Smooth muscle cell (in vitro differentiated cells): ENCODE results near the gene TMEM123. TPM values are rescaled to one million over a fixed set of nuclear protein-coding genes. Genes with fewer than 3 reads are reported as not detected.
A peak's percentile ranks its signal among the peaks of the same experiment; 100 is the strongest.

Experiments used
- DNase-seq: peaks from one replicate; lab custom pipeline; 2025; ENCODE audit not compliant: unreplicated experiment; lab: John Stamatoyannopoulos, UW
- H2AFZ ChIP-seq: fragments of 200-600 bp; sonication (generic); 2 replicates; pipeline ENCODE4 v1.6.0; 2016; ENCODE audit warnings: antibody characterized with exemption, low read depth, mild to moderate bottlenecking
- H3F3A ChIP-seq: fragments of 200-600 bp; sonication (generic); 2 replicates; pipeline ENCODE4 v1.6.0; 2017; ENCODE audit warnings: antibody characterized with exemption, low read depth
- H3K27ac ChIP-seq: fragments of 200-600 bp; sonication (generic); 2 replicates; pipeline ENCODE4 v1.5.1; 2016; ENCODE audit warnings: low read depth, mild to moderate bottlenecking
- H3K27me3 ChIP-seq: fragments of 200-600 bp; sonication (generic); 2 replicates; pipeline ENCODE4 v1.6.1; 2016; ENCODE audit warnings: low read depth, mild to moderate bottlenecking
- H3K36me3 ChIP-seq: fragments of 200-600 bp; sonication (generic); 2 replicates; pipeline ENCODE4 v1.5.1; 2016; ENCODE audit warnings: low read depth
- H3K4me1 ChIP-seq: fragments of 200-600 bp; sonication (generic); 2 replicates; pipeline ENCODE4 v1.5.1; 2016; ENCODE audit warnings: low read depth
- H3K4me2 ChIP-seq: fragments of 200-600 bp; sonication (generic); 2 replicates; pipeline ENCODE4 v1.6.0; 2016; ENCODE audit warnings: mild to moderate bottlenecking
- H3K4me3 ChIP-seq: fragments of 200-600 bp; sonication (generic); 2 replicates; pipeline ENCODE4 v1.5.1; 2016; ENCODE audit warnings: mild to moderate bottlenecking
- H3K79me2 ChIP-seq: fragments of 200-600 bp; sonication (generic); 2 replicates; pipeline ENCODE4 v1.6.0; 2016; ENCODE audit warnings: low read depth, mild to moderate bottlenecking
- H3K9ac ChIP-seq: fragments of 200-600 bp; sonication (generic); 2 replicates; pipeline ENCODE4 v1.6.0; 2016; ENCODE audit warnings: low read depth
- H3K9me3 ChIP-seq: fragments of 200-600 bp; sonication (generic); replicated peaks from 2 replicates; pipeline ENCODE4 v1.5.1; 2016; ENCODE audit warnings: low read depth
- H4K20me1 ChIP-seq: fragments of 200-600 bp; sonication (generic); 2 replicates; pipeline ENCODE4 v1.6.0; 2016; ENCODE audit warnings: low read depth
- WGBS: methylation state at CpG from one replicate; pipeline ENCODE4 v1.1.7; 2016; ENCODE audit warnings: low lambda C conversion rate; 5-methylcytosine and 5-hydroxymethylcytosine counted together
- polyA plus RNA-seq: library from polyadenylated mRNA; unstranded; fragments of >200 nt; fragmentation: Nextera tagmentation; extraction: Ambion mirVana; gene quantifications from 2 replicates; pipeline ENCODE4 v1.2.1, GENCODE V29; 2016
- total RNA-seq: library from RNA; depleted of rRNA; stranded (reverse); fragments of >200 nt; gene quantifications from 2 replicates; pipeline ENCODE4 v1.2.3, GENCODE V29; 2014
- TF ChIP-seq, protein P1 (sequence below): fragments of 200-600 bp; sonication (generic); IDR thresholded peaks from 2 replicates; pipeline ENCODE4 v1.5.1; 2017; ENCODE audit warnings: borderline replicate concordance, mild to moderate bottlenecking, antibody characterized with exemption; ENCODE audit not compliant: insufficient read depth, poor library complexity, severe bottlenecking

The TMEM123 gene
- total and polyA plus RNA-seq, 2 experiments from 2014 or later = 38.8 to 78.8 TPM

DNA sequence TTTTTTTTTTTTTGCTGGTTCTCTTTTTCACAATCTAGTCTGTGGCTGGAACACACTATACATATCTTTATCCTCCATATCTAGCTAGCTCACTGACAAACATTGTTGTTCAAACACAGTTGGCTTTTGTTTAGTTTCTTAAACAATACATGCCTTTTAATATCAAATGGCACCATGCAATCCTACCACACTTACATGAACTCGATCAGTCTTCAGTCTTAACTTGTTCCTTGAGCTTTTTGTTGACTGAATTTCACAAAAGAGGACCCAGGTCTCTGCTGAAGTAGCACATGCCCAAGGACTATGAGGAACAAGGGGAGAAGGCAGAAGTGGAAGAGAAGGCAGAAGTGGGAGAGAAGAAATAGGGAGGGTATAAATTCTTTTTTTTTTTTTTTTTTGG, 25.5 kb downstream of the TMEM123 start:
- H3K9me3 ChIP-seq = no peaks in the 10 kb centered on the region
- no peaks in the 10 kb centered on the region for H3K27me3 ChIP-seq
- H3K9ac ChIP-seq = no peak overlapping the region
- H3K4me1 ChIP-seq = peaks cover 21% of the 10 kb centered on the region
- H2AFZ ChIP-seq = no peak overlapping the region
- H4K20me1 ChIP-seq = peaks cover 24% of the 10 kb centered on the region
- H3F3A ChIP-seq = no peaks in the 10 kb centered on the region
- no peaks in the 10 kb centered on the region for H3K36me3 ChIP-seq
- TF ChIP-seq, protein P1, sequence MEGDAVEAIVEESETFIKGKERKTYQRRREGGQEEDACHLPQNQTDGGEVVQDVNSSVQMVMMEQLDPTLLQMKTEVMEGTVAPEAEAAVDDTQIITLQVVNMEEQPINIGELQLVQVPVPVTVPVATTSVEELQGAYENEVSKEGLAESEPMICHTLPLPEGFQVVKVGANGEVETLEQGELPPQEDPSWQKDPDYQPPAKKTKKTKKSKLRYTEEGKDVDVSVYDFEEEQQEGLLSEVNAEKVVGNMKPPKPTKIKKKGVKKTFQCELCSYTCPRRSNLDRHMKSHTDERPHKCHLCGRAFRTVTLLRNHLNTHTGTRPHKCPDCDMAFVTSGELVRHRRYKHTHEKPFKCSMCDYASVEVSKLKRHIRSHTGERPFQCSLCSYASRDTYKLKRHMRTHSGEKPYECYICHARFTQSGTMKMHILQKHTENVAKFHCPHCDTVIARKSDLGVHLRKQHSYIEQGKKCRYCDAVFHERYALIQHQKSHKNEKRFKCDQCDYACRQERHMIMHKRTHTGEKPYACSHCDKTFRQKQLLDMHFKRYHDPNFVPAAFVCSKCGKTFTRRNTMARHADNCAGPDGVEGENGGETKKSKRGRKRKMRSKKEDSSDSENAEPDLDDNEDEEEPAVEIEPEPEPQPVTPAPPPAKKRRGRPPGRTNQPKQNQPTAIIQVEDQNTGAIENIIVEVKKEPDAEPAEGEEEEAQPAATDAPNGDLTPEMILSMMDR = no peak
- no peak overlapping the region for H3K27ac ChIP-seq
- H3K79me2 ChIP-seq = peaks cover 4% of the 10 kb centered on the region
- no peak for DNase-seq
- 0% methylated on average over 1 of the region's 1 CpG for WGBS
- no peak overlapping the region for H3K4me2 ChIP-seq
- no peak overlapping the region for H3K4me3 ChIP-seq

DNA sequence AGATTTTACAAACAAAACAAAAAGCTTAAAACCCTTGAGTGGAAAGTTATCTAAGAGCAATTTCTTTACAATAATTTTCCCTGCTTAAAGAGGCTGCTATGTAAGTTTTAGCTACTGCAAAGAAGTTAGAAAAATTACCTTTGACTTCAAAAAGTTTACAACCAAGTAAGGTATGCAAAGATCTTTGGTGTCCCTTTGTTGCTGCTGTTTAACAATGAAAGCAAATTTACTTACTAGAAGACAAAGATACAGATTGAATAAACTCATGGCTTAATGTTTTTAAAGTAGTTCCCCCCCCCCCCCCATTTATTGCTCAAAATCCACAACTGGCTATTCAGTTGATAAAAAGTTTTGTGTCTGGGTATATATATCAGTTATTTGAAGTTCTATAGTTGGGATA, 26.0 kb downstream of the TMEM123 start:
- no peaks in the 10 kb centered on the region for H3F3A ChIP-seq
- peaks cover 4% of the 10 kb centered on the region for H3K79me2 ChIP-seq
- DNase-seq = no peak
- no peak overlapping the region for H3K4me2 ChIP-seq
- no peaks in the 10 kb centered on the region for H3K9me3 ChIP-seq
- H3K4me1 ChIP-seq = peaks cover 21% of the 10 kb centered on the region
- no peaks in the 10 kb centered on the region for H3K36me3 ChIP-seq
- H3K4me3 ChIP-seq = no peak overlapping the region
- H4K20me1 ChIP-seq = peaks cover 29% of the 10 kb centered on the region
- no peaks in the 10 kb centered on the region for H3K27me3 ChIP-seq
- TF ChIP-seq, protein P1 = no peak
- H3K9ac ChIP-seq = no peak overlapping the region
- no peak overlapping the region for H3K27ac ChIP-seq
- no peak overlapping the region for H2AFZ ChIP-seq

DNA sequence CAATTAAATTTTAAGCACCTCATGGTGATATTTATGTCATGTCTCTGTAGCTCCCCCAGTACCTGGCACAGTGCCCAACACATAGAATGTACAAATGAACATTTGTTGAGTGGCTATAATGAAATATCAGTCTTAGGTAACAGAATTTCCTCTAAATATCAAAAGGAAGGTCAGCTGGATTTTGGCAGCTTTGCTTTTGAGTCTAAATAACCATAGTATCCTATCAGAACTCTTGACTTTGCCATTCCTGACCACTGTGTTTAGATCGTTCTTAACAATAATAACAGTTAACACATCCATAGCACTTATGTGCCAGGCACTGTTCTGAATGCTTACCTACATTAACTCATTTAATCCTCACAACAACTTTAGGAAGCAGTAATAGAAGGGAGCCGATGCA, 26.6 kb downstream of the TMEM123 start:
- DNase-seq = no peak
- Histone ChIP-seq H3K9me3 (no peaks in the 10 kb centered on the region), H3K4me1 (peaks cover 21% of the 10 kb centered on the region), H3K27ac (no peak overlapping the region), H3K9ac (no peak overlapping the region), H3K4me3 (no peak overlapping the region), H3K36me3 (no peaks in the 10 kb centered on the region), H4K20me1 (peaks cover 30% of the 10 kb centered on the region), H3F3A (no peaks in the 10 kb centered on the region), H3K4me2 (no peak overlapping the region), H3K27me3 (no peaks in the 10 kb centered on the region), H2AFZ (no peak overlapping the region), H3K79me2 (peaks cover 4% of the 10 kb centered on the region)
- TF ChIP-seq, protein P1 = no peak
- WGBS = 73% methylated on average over 2 of the region's 2 CpGs

DNA sequence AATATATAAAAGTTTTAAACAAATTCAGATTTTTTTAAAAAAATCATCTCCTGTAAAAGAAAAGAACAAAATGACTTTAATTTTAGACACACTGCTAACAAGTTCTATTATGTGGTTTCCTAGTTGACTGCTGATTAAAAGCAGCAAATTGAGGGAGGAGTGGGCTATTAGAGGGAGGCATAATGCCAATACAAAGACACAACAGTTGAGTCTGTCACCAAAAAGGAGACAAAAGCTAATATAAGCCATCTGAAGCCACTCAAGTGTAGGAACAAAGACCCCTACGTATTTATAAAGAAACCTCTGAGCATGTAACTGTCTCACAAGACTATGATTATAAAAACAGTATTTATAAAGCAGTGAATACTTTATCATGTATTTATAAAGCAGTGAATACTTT, 28.6 kb downstream of the TMEM123 start:
- peaks cover 4% of the 10 kb centered on the region for H3K79me2 ChIP-seq
- no peaks in the 10 kb centered on the region for H3K36me3 ChIP-seq
- H3K9ac ChIP-seq = no peak overlapping the region
- TF ChIP-seq, protein P1 = no peak
- H3K9me3 ChIP-seq = no peaks in the 10 kb centered on the region
- no peaks in the 10 kb centered on the region for H3K27me3 ChIP-seq
- no peaks in the 10 kb centered on the region for H3F3A ChIP-seq
- H3K4me3 ChIP-seq = no peak overlapping the region
- H3K4me1 ChIP-seq = peaks cover 17% of the 10 kb centered on the region
- peaks cover 26% of the 10 kb centered on the region for H4K20me1 ChIP-seq
- H3K4me2 ChIP-seq = peak overlapping the region; percentile 37
- no peak for DNase-seq
- H2AFZ ChIP-seq = no peak overlapping the region
- 86% methylated on average over 1 of the region's 1 CpG for WGBS
- H3K27ac ChIP-seq = no peak overlapping the region
